HCT116 (cell line): ENCODE measurements around the gene TNXB. TPM values are rescaled to one million over a fixed set of nuclear protein-coding genes. Genes with fewer than 3 reads are reported as not detected.
"Not testable (repeated sequence)": the region's sequence is repeated elsewhere in the genome, so short reads cannot be mapped to it uniquely, and the experiment has no call there.

Source experiments
- ATAC-seq: fragments of 200-7000 bp; cut with Tn5 transposase; 2 replicates; pipeline ENCODE4 v1.9.1; 2020; ENCODE audit warnings: mild to moderate bottlenecking, moderate library complexity
- BruUV-seq: library from RNA; stranded (reverse); fragments of 400-500 nt; replicated peaks from 2 replicates; lab custom pipeline; 2021; lab: Mats Ljungman, UMichigan
- CTCF ChIA-PET: fragments of 300-600 bp; sonication (Branson Sonifier 250); formaldehyde crosslinking; loops from one replicate; lab custom pipeline; 2021; ENCODE audit warnings: antibody characterized with exemption; lab: Charles Lee
- POLR2A ChIA-PET: fragments of 300-600, 350-600 bp; sonication (Branson Sonifier 250); formaldehyde crosslinking; loops from one replicate; lab custom pipeline; 2021; ENCODE audit warnings: antibody characterized with exemption; lab: Charles Lee
- RAD21 ChIA-PET, 2 experiments: fragments of 300-600 bp; sonication (Branson Sonifier 250); formaldehyde crosslinking; loops; one replicate each; lab custom pipeline; 2023; ENCODE audit warnings: low total read pairs in 2 of 2; ENCODE audit not compliant: uncharacterized antibody in 2 of 2, unreplicated experiment in 2 of 2, low non-redundant PET in 1 of 2; lab: Charles Lee
- DNase-seq: peaks from one replicate; pipeline ENCODE4 v3.0.0-alpha.2; 2010; ENCODE audit warnings: low read depth, low spot score
- H2AFZ ChIP-seq: fragments of 200-600 bp; shearing (Covaris generic), sonication (generic); 2 replicates; pipeline ENCODE4 v1.6.1; 2017; ENCODE audit warnings: low read depth, mixed run types, mixed read lengths, antibody characterized with exemption, low read length; ENCODE audit not compliant: poor library complexity, severe bottlenecking
- H3K27ac ChIP-seq: 2 replicates; pipeline ENCODE4 v1.5.1; 2012; ENCODE audit warnings: low read depth, low read length
- H3K27me3 ChIP-seq: fragments of 200-600 bp; sonication (generic); 2 replicates; pipeline ENCODE4 v1.6.1; 2016; ENCODE audit warnings: mixed run types, low read length, mixed read lengths; ENCODE audit not compliant: insufficient read depth
- H3K36me3 ChIP-seq, 2 experiments: fragments of 200-500 bp in 1 of 2; fragments of 200-600 bp in 1 of 2; sonication (Bioruptor generic) in 1 of 2; sonication (generic) in 1 of 2; 2 replicates each; pipeline versions ENCODE4 v1.5.1 to v1.6.1; 2014 to 2016; ENCODE audit warnings: low read length in 2 of 2, inconsistent platforms in 1 of 2, mixed read lengths in 1 of 2, mixed run types in 1 of 2; ENCODE audit not compliant: insufficient read depth in 2 of 2, control insufficient read depth in 1 of 2
- H3K4me1 ChIP-seq, 2 experiments: fragments of 200-600 bp in 1 of 2; sonication (generic) in 1 of 2; 2 replicates each; pipeline versions ENCODE4 v1.5.1 to v1.6.1; 2012 to 2017; ENCODE audit warnings: low read length in 2 of 2, inconsistent platforms in 1 of 2, mild to moderate bottlenecking in 1 of 2, mixed read lengths in 1 of 2, mixed run types in 1 of 2, moderate library complexity in 1 of 2; ENCODE audit not compliant: insufficient read depth in 2 of 2, control insufficient read depth in 1 of 2
- H3K4me2 ChIP-seq: fragments of 200-600 bp; sonication (generic); 2 replicates; pipeline ENCODE4 v1.6.1; 2017; ENCODE audit warnings: mixed run types, low read length, mixed read lengths
- H3K4me3 ChIP-seq, 2 experiments: fragments of 200-600 bp in 1 of 2; sonication (generic) in 1 of 2; replicated peaks in 1 of 2; 2 replicates each; pipeline ENCODE4 v1.5.1; 2011 to 2016; ENCODE audit warnings: low read length in 2 of 2, control low read depth in 1 of 2, low read depth in 1 of 2, mild to moderate bottlenecking in 1 of 2, mixed read lengths in 1 of 2, mixed run types in 1 of 2
- H3K79me2 ChIP-seq: fragments of 200-600 bp; sonication (generic); 2 replicates; pipeline ENCODE4 v1.6.1; 2017; ENCODE audit warnings: mild to moderate bottlenecking, mixed run types, low read length, moderate library complexity, mixed read lengths; ENCODE audit not compliant: insufficient read depth
- H3K9ac ChIP-seq: fragments of 200-600 bp; sonication (generic); 2 replicates; pipeline ENCODE4 v1.6.1; 2016; ENCODE audit warnings: low read length, mixed read lengths
- H3K9me2 ChIP-seq: fragments of 200-600 bp; sonication (generic), shearing (Covaris generic); 2 replicates; pipeline ENCODE4 v1.6.1; 2017; ENCODE audit warnings: mixed run types, mild to moderate bottlenecking, moderate library complexity; ENCODE audit not compliant: insufficient read depth
- H3K9me3 ChIP-seq, 2 experiments: fragments of 200-500 bp in 1 of 2; fragments of 200-600 bp in 1 of 2; sonication (Bioruptor generic) in 1 of 2; sonication (generic) in 1 of 2; 2 replicates each; pipeline ENCODE4 v1.6.1; 2014 to 2017; ENCODE audit warnings: low read length in 2 of 2, mixed read lengths in 2 of 2, inconsistent platforms in 1 of 2, low read depth in 1 of 2, mild to moderate bottlenecking in 1 of 2, mixed run types in 1 of 2, moderate library complexity in 1 of 2; ENCODE audit not compliant: control insufficient read depth in 1 of 2, insufficient read depth in 1 of 2
- H4K20me1 ChIP-seq: fragments of 200-600 bp; sonication (generic), shearing (Covaris generic); 2 replicates; pipeline ENCODE4 v1.6.1; 2017; ENCODE audit warnings: mixed run types, mild to moderate bottlenecking, moderate library complexity; ENCODE audit not compliant: insufficient read depth
- intact Hi-C: fragments of 100-400 bp; cut with micrococcal nuclease; formaldehyde crosslinking; loops from 2 replicates; pipeline ENCODE4 v1.10.0; 2022
- total RNA-seq: library from RNA; stranded (reverse); gene quantifications from one replicate; pipeline ENCODE4 v1.2.1, GENCODE V29; 2021; ENCODE audit not compliant: unreplicated experiment

Gene TNXB
- total RNA-seq, 1 experiment from 2014 or later = 8.5 TPM

DNA sequence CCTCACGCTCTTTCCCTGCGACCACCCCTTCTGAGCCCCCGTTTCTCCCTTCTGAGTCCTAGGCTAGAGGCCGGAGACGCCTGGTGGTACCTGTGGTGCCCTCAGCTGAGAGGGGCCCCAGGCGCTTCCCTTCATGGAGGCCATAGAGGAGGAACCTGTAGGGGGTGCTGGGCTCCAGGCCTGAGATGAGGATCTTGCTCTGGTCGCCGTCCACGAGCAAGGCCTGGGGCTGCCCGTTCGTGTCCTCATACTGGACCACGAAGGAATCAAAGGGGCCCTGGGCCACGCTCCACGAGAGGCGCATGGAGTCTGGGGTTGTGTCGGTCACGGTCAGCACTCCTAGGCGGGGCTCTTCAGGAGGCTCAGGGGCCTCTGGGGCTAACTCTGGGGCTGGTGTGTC, 64.2 kb downstream of the TNXB start:
- H3K27ac ChIP-seq, H3K36me3 ChIP-seq, H3K9me2 ChIP-seq, H3K79me2 ChIP-seq, DNase-seq, intact Hi-C loops, H3K9ac ChIP-seq, H4K20me1 ChIP-seq, RAD21 ChIA-PET, BruUV-seq, ATAC-seq, POLR2A ChIA-PET, H3K4me3 ChIP-seq, H3K9me3 ChIP-seq, H2AFZ ChIP-seq, H3K4me2 ChIP-seq, H3K27me3 ChIP-seq, CTCF ChIA-PET: not testable (repeated sequence)
- peaks cover 9 to 27% of the 10 kb centered on the region in 2 experiments for H3K4me1 ChIP-seq

DNA sequence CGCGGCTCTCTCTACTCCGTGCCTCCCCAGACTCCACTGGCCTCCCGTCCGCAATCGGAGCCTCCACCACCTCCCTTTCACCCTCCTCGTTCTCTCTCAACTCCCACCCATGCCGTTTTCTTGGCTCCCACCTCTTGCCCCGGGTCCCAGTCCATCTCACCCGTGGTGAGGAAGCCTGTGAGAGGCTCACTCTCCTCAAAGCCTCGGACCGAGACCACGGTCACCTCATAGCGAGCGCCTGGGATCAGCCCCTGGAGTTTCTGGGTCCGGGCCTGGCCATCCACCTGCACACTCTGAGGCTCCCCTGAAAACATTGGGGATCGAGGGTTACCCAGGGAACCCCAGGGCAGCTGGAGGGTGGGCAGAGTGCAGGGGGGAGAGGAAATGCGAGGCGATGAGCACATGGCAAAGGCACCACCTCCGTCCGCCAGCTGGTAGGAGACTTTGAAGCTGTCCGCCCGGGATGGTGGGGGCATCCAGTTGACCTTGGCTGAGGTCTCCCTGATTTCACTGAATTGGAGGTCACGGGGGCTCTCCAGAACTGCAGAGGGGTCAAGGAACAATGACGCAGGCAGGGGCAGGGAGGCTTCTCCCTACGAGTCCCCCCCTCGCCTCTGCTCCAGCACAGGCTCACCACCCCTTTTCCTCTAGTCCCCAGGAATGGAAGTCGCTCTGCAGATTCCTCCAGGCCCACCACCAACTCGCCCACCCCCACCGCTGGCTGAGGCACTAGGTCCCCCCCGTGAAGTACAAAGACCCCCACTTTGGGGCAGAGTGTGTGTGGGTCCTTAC, 65.4 kb downstream of the TNXB start:
- POLR2A ChIA-PET, H3K9ac ChIP-seq, H3K79me2 ChIP-seq, H3K36me3 ChIP-seq, H3K9me2 ChIP-seq, H3K9me3 ChIP-seq, RAD21 ChIA-PET, H3K4me3 ChIP-seq, CTCF ChIA-PET, H3K27me3 ChIP-seq, ATAC-seq, H2AFZ ChIP-seq, H3K27ac ChIP-seq, H3K4me2 ChIP-seq, BruUV-seq, intact Hi-C loops, H4K20me1 ChIP-seq, DNase-seq: not testable (repeated sequence)
- peaks cover 9 to 27% of the 10 kb centered on the region in 2 experiments for H3K4me1 ChIP-seq

DNA sequence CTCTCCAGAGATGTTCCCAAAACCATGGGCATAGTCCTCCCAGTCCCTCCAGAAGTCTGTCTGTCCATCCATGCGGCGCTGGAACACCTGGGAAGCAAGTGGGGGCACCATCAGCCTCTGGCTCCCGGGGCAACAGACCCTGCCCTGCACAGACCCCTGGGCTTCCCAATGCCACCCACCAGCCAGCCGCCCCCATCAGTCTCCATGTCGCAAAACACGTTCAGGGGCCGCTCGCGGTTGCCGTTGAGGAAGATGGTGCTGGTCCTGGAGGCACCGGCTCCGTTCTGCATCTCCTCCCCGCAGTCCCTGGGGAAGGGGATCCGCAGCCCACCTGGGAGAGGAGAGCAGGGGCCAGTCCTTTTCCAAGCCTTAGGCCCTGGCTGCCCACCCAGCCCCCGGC, 66.9 kb downstream of the TNXB start:
- H3K4me3 ChIP-seq, ATAC-seq, RAD21 ChIA-PET, H4K20me1 ChIP-seq, H3K79me2 ChIP-seq, DNase-seq, H3K27me3 ChIP-seq, intact Hi-C loops, BruUV-seq, H3K36me3 ChIP-seq, H3K4me2 ChIP-seq, H3K27ac ChIP-seq, H3K9me3 ChIP-seq, H3K9me2 ChIP-seq, POLR2A ChIA-PET, H2AFZ ChIP-seq, CTCF ChIA-PET, H3K9ac ChIP-seq: not testable (repeated sequence)
- H3K4me1 ChIP-seq = peaks cover 5 to 14% of the 10 kb centered on the region in 2 experiments

DNA sequence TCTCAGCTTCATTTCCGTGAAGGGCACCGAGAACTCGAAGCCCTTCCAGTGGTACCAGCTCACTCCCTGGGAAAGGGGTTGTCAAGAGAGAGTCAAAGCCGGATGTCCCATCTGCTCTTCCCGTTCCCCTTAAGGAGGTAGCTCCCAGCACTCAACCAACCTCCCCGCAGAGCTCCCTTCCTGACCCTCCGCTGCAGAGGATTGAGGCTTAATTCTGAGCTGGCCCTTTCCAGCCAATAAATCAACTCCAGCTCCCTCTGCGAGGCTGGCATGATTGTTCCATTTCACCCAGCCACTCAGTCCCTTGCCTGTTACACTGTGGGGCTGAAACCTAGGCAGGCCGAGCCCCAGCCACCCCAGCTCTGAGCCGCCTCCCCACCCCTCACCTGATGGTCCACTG, 67.8 kb downstream of the TNXB start:
- ATAC-seq = not testable (repeated sequence)

More for the DNA sequence above, 67.8 kb downstream of the TNXB start:
- H3K27ac ChIP-seq, BruUV-seq, H3K9ac ChIP-seq, H4K20me1 ChIP-seq, H3K4me2 ChIP-seq, DNase-seq, intact Hi-C loops, H2AFZ ChIP-seq, H3K79me2 ChIP-seq, H3K4me3 ChIP-seq, H3K9me3 ChIP-seq, H3K36me3 ChIP-seq, CTCF ChIA-PET, H3K27me3 ChIP-seq, H3K4me1 ChIP-seq, RAD21 ChIA-PET, POLR2A ChIA-PET, H3K9me2 ChIP-seq: not testable (repeated sequence)
